NB4 (cell line): ENCODE results near the gene PARP11.

Source experiments
- DNase-seq: peaks from one replicate; pipeline ENCODE4 v3.0.0; 2010; ENCODE audit warnings: low read depth
- H3K4me3 ChIP-seq: one replicate; pipeline ENCODE4 v1.5.1; 2011; ENCODE audit warnings: mild to moderate bottlenecking, low read depth, low read length, moderate library complexity
- MYC ChIP-seq: IDR thresholded peaks from 2 replicates; pipeline ENCODE4 v1.6.1; 2011; ENCODE audit warnings: low read depth, low read length
- POLR2A ChIP-seq: IDR thresholded peaks from 2 replicates; pipeline ENCODE4 v1.6.1; 2011; ENCODE audit warnings: mild to moderate bottlenecking; ENCODE audit not compliant: insufficient read length; ENCODE audit errors: extremely low read depth
- TF ChIP-seq, protein P1 (sequence below): IDR thresholded peaks from 2 replicates; pipeline ENCODE4 v1.6.1; 2011; ENCODE audit warnings: low read depth, low read length
- TF ChIP-seq, protein P2 (sequence below): IDR thresholded peaks from one replicate; pipeline ENCODE4 v1.5.1; 2012; ENCODE audit warnings: low read depth, low read length

Gene PARP11

DNA sequence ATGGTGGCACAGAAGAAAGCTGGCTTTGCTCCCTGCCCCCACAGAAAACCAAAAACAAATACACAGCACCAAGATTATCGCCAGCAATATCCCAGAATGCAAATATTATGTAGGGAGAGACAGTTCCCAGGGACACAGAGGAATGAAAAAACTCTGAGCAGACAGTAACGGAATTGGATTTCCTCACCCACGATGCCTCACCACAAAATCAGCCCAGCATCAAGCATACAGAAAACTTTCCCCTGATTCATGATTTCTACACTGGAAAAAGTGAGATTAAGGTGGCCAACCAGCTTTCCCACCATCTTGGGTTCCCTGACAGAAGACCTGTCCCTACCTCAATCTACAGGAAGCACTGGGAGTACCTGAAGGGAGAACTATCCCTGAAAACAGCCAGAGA, 36.6 kb downstream of the PARP11 start:
- H3K4me3 ChIP-seq, result no peak overlapping the region
- DNase-seq, result no peak
- TF ChIP-seq, protein P1, sequence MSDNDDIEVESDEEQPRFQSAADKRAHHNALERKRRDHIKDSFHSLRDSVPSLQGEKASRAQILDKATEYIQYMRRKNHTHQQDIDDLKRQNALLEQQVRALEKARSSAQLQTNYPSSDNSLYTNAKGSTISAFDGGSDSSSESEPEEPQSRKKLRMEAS, result no peak
- TF ChIP-seq POLR2A (no peak), MYC (no peak)
- TF ChIP-seq, protein P2, sequence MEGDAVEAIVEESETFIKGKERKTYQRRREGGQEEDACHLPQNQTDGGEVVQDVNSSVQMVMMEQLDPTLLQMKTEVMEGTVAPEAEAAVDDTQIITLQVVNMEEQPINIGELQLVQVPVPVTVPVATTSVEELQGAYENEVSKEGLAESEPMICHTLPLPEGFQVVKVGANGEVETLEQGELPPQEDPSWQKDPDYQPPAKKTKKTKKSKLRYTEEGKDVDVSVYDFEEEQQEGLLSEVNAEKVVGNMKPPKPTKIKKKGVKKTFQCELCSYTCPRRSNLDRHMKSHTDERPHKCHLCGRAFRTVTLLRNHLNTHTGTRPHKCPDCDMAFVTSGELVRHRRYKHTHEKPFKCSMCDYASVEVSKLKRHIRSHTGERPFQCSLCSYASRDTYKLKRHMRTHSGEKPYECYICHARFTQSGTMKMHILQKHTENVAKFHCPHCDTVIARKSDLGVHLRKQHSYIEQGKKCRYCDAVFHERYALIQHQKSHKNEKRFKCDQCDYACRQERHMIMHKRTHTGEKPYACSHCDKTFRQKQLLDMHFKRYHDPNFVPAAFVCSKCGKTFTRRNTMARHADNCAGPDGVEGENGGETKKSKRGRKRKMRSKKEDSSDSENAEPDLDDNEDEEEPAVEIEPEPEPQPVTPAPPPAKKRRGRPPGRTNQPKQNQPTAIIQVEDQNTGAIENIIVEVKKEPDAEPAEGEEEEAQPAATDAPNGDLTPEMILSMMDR, result no peak

DNA sequence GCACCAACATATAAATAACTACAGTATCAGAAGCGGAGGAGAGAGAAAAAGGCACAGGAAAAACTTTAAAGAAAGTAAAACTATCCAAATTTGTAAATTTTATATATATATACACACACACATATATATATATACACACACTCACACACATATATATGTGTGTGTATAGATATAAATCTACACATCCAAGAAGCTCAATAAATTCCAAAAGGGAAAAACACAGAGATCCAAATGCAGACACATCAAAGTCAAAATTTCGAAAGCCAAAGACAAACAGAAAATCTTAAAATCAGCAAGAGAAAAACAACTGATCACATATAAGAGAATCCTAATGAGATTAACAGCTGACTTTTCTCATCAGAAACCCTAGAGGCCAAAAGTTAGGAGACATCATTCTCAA, 37.3 kb downstream of the PARP11 start:
- TF ChIP-seq, protein P2, result no peak
- TF ChIP-seq MYC (no peak), POLR2A (no peak)
- TF ChIP-seq, protein P1, result no peak
- DNase-seq, result no peak
- no peak overlapping the region for H3K4me3 ChIP-seq

DNA sequence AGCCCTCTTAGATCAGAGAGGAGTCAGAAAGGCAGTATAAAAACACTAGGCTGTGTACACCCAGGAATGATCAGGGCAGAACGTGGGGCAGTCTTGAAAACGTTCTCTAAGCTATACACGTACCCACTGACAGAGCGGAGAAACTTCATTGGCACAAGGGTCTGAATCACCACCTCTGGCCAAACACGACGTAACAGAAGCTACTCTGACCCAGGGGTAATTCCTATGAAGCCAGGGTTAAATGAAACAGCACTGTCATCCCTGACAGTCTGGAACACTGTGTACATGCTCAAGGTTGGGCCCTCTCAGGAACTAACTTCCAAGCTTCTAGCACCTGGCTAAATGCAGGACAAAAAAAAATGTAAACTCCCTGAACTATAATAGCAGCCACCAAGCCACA, 38.4 kb downstream of the PARP11 start:
- H3K4me3 ChIP-seq, result no peak overlapping the region
- DNase-seq, result no peak
- TF ChIP-seq, protein P1, result no peak
- TF ChIP-seq POLR2A (no peak), MYC (no peak)
- TF ChIP-seq, protein P2, result no peak

DNA sequence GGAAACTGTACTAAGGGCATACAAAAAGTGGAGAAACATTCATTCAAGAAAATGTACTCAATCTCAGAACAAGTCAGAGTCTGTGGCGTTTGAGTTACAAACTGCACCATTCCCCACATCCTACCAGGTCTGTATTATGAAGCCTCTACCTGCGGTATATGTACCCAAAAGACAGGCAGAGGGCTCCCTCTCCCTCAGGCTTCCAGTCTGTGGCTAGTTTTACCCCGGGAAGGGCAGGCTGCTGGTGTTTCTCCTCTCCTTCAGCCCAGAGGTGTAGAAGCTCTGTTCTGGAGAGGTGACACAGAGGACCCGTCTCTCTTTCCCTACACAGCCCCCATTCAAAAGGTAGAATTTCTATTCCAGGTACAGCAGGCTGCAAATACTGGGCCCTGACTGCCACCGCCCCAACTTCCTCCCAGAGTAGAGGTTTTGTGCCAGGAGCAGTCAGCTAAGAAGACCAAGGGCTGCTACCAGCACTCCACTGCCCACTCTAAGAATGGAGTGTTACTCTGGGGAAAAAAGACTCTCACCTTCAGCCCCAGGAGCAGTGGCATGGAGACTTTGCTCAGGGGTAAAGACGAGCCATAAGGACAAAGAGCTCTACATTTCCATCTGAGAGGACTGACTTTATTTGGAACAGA, 39.4 kb downstream of the PARP11 start:
- no peak overlapping the region for H3K4me3 ChIP-seq
- TF ChIP-seq, protein P2, result no peak
- TF ChIP-seq, protein P1, result no peak
- no peak for TF ChIP-seq MYC
- DNase-seq, result no peak

DNA sequence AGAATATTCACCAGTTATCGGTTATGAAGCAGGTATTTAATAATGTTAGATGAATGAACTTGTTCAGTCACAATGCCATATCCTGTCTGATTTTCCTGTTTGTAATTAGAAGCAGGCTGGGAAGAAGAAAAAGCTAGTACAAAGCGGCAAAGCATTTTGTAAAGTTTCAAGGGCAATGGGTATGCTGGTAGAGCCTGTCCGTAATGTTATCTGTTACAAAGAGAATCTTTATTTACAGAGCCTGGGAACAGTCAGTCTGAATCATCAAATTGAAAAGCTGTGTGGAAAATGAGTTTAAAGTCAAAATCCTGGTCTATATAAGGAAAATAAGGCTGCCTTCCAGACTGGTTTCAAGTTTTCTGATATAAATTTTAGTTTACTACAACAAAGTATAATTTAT, 40.5 kb downstream of the PARP11 start:
- TF ChIP-seq MYC (no peak), POLR2A (no peak)
- TF ChIP-seq, protein P1, result no peak
- TF ChIP-seq, protein P2, result no peak
- no peak for DNase-seq
- no peak overlapping the region for H3K4me3 ChIP-seq

DNA sequence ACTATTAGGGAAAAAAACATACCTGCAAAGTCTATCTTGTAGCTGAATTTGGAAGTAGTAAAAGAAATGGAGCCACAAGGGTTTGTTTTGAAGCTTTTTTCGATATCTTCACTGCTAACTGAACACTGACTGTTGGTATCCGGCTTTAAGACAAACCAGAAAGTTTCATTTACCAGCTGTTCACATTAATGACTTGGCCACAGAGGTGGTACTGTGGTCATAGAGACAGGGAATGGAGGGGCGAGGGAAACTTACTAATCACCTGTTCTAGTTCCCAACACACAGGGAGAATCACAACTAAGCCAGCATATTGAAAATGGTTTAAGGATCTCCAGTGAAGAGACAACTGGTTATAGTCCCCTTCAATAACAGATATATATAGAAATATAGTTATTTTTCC, 44.3 kb downstream of the PARP11 start:
- no peak for TF ChIP-seq POLR2A
- no peak for TF ChIP-seq MYC
- TF ChIP-seq, protein P2, result no peak
- TF ChIP-seq, protein P1, result no peak
- no peak overlapping the region for H3K4me3 ChIP-seq
- no peak for DNase-seq
